NCI-H2196 (cell line): ENCODE results near the gene MTR.

Experiments
- DNase-seq: peaks from one replicate; lab custom pipeline; 2025; ENCODE audit not compliant: unreplicated experiment; lab: John Stamatoyannopoulos, UW

The MTR gene

DNA sequence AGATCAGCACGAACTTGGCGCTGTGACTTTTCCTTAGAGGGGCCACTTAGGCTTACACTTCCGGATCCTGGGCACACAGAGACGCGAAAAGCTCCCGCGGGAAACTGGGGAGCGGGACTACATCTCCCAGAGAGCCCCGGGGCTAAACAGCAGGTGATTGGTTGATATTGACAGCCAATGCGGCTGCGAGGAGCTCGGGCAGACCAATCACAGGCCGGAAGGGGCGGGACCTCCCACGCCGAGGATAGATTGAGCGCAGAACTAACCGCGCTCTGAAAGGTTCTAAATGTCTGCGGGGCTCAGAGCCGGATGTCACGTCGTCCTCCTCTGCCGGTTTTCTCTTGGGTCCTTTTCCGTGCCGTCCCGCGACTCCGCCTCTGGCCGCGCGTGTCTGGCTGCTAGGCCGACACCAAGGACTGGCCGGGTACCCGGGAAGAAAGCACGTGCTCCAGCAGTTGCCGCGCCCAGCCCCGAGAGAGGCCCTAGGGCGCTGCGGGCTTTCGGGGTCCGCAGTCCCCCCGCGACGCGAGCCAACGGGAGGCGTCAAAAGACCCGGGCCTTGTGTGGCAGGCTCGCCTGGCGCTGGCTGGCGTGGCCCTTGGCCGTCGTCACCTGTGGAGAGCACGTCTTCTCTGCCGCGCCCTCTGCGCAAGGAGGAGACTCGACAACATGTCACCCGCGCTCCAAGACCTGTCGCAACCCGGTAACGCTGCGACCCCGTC, at the start of gene MTR:
Gene MTR, plus strand, starts transcription at position 258 of the 722 bp plus-strand sequence. Its CDS starts 412 bp downstream, at position 670.
- DNase-seq, result peak; percentile 89

DNA sequence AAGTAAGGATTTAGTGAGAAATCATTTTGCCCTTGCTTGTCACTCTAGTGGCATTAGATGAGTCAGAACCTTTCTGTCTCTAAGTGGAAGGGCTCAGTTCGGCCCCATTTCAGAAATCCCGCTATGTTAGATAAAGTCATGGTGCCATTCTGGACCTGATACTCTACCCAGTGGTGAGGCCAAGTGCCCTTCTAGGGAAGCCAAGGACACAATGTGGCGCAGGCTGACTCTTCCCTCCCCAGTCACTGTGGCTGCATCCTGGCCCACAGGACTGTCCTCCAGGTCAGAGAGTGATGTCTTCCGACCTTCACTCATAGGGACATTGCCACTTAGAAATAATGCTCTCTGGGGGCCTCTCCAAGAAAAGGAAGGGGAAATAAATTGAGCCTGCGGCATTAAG, 48.3 kb upstream of the MTR start:
- DNase-seq, result no peak

DNA sequence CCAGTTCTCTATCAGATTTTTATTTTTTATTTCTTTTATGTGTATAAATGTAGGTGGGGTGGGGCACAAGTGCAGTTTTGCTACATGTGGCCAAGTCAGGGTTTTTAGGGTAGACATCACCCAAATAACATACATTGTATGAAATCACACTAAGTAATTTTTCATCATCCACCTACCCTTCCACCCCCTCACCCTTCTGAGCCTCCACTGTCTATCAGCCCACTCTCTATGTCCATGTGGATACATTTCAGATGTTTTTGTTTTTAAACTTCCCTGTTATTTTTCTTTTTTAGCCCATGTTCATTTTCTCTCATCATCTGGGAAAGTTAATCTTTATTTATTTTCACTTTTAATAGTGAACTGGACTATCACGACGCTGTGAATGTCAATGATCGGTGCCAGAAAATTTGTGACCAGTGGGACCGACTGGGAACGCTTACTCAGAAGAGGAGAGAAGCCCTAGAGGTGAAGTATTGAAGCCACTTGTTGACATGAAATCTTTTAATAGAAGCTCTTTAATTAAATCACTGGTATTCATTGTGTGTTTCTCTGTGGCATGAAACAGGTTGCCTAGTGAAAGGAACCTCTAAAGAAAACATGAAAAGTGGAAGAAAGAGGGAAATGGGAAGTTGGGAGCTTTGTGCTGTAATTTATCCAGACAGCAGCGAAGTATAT, 47.6 kb upstream of the MTR start:
- no peak for DNase-seq

DNA sequence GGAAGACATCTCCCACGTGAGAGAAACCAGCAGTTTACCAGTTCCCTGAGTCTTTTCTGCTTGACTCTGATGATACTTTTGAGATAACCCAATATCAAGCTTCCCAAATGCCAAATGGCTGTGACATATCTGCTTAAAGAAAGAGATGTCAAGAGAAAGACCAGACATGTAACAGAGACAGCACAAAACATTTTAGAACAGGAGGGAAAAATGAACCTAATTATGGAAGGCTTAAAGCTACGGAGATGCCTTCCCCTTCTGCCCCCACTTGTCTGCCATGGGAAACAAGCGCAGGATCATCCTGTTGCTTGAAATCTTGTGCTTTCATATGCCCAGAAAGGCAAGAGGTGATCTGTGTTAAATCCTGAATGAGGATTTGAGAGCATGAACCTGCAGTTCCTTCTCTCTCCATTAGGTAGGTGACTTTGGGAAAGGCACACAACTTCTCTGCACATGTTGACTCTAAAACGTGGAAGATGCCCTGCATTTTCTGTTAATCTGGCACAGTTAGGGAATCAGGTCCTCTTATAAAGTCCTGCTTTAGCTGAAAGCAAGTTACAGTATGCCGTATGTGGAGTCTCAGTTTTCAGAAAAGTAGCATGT, 46.7 kb upstream of the MTR start:
- DNase-seq, result no peak

DNA sequence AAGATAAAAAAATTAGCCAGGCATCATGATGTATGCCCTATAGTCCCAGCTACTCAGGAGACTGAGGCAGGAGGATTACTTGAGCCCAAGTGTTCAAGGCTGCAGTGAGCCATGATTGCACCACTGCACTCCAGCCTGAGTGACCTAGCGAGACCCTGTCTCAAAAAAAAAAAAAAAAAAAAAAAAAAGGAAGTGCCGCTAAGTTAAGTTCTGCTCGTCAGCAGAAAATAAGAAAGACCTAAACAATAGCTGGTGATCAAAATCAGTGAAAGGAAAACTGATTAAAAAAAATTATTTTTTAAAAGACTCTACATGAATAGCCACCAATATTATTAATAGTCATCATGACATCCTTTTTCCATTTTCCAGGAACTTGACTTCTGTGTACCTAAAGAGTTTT, 44.2 kb upstream of the MTR start:
- no peak for DNase-seq

DNA sequence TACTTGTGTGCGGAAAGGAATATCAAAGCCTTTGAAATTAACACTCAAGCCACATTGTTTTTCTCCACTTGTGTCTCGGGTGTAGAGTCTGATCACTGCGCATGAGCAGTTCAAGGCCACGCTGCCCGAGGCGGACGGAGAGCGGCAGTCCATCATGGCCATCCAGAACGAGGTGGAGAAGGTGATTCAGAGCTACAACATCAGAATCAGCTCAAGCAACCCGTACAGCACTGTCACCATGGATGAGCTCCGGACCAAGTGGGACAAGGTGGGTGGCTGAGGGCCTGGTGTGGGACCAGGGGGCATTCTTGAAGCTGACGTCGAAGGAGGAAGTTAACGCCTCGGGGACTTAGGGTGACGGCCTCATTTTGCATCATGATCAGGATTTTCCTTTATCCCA, 43.7 kb upstream of the MTR start:
- no peak for DNase-seq

DNA sequence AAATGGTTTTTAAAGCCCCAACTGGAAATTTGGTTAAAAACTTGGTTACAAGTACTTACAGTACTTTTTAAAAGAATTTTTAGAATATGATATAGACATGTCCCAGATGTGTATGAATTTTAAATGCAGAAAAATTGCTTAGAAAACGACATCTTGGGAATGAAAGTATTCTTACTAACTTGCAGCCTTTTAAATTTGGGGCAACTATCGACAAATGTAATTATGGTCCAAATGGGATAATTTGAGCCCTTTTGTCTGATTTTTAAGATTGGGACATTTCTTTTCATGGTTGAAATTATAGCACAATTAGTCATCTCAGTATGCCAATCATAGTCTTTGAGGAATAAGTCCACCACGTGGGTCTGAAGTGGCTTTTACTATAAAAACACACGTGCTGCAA, 43.2 kb upstream of the MTR start:
- DNase-seq, result no peak

DNA sequence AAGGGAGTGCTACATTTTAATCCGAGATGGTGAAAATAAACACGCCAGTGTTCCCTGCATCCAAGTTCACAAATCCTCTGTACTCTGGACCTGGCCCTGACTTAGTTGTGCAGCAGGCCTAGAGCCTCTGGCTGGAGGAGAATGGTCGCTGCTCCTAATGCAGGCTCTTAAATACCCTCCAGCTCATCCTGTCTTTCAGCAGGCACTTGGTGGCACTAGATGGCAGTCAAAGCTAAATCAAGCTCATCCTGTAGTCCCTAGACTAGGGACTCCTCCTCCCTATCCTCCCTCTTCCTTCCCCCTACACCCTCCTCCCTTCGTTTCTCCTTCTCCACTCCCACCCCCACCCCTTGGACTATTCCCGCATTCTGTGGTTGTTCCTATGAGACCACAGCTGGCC, 41.6 kb upstream of the MTR start:
- no peak for DNase-seq

DNA sequence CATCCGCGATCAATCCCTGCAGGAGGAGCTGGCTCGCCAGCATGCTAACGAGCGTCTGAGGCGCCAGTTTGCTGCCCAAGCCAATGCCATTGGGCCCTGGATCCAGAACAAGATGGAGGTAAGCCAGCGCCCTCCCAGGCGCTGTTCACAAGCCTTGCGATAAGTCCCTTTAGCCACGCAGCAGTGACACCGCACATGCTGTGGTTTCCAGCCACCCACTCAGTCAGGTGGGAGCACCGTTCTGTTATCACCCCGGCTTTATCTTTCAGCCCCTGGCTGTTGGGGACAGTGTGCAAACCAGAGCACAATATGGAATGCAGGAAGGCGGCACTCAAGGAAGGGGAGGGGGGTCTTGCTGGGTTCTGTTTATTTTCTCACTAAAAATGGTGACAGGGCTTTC, 41.1 kb upstream of the MTR start:
- DNase-seq, result no peak

DNA sequence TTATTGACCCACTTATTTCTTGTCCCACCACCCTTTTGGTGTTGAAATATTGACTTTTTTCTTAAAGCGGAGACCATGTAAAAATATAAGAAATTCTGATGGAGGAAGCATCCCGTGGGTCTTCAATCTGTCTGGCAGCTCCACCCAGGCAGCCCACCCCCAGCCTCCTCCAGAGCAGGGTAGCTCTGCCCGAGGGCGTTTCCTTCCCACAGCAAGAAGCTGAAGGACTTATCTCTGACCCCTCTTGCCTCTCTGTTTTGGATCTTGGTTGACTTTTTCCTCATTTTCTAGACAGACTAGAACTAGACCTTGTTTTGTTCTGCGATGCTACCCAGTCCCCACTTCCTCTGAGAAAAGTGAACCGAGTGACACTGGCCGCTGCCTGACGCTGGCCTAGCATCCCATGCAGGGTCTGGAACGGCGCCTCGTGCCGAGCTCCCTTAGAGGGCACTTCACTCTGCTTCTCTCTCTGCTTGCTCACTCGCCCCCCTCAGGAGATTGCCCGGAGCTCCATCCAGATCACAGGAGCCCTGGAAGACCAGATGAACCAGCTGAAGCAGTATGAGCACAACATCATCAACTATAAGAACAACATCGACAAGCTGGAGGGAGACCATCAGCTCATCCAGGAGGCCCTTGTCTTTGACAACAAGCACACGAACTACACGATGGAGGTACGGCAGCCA, 40.4 kb upstream of the MTR start:
- DNase-seq, result no peak

DNA sequence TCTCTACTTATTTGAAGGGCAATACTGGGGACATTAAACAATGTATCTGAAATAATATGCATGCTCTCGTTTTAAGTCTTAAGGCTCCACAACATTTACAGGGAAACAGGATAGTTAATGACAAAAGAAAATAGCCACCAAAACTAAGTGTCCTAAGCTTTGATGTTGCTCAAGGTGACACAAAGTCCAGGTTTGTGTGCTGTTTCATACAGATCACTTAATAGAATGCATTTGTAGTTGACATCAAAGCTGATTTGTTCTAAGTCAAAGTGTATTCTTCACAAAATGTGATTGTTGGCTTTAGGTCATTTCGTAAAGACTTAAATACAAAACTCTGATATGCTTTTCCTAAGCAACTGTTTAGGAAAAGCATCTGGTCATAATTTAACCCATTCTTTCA, 37.5 kb upstream of the MTR start:
- no peak for DNase-seq

DNA sequence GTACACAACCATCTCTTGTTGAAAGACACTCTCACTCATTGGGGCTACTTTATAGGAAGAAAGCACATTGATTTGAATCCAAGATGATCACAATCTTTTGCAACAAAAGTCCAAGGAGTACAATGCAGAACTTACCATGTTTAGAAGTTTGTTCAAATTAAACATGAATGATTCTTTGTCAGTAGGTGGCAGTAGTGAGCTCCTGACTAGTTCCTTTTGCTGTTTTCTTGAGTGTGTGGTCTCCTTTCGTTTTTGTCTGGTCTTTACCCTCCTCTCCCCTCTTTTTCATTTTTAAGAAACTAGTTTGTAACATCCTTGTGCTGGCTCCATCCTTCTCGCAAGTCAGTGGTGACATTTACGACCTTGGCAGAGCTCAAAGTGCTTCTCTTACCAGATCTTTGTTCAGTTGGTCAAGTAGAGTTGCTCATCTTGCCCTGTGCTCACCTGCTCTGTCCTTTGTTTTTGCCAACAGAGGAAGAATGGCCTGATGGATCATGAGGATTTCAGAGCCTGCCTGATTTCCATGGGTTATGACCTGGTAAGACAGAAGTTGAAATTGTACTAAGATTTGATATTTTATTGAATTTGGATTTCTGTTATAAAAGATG, 35.7 kb upstream of the MTR start:
- peak; percentile 10 for DNase-seq

DNA sequence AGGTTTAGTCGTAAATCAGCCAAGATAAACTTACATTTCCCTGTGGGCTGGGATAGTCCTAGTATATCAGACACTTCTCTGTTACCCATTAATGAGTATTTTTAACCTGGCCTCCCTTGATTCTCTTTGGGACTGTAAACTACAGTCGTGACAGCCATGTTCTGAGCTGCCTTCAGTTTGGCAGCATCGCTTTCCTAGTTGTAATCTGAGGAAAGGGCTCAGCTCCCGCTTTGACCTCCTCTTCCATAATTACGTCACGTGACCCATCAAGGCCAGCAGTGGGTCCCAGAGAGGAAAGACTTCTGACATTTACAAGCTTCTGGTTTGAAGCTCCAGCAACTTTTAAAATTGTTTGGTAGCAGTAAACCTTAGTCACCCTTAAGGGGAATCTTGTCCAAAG, 34.6 kb upstream of the MTR start:
- no peak for DNase-seq

DNA sequence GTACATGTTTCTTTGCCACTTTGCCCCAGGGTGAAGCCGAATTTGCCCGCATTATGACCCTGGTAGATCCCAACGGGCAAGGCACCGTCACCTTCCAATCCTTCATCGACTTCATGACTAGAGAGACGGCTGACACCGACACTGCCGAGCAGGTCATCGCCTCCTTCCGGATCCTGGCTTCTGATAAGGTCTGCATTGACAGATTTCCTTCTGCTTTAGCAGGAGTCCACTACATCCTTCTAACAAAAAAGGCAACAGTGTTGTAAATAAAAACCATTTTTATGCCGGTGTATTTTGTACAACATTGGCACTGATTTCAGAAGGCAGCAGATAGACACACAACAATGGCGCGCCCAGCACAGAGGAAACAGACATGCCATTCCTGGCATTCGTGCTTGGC, 34.1 kb upstream of the MTR start:
- DNase-seq, result no peak

DNA sequence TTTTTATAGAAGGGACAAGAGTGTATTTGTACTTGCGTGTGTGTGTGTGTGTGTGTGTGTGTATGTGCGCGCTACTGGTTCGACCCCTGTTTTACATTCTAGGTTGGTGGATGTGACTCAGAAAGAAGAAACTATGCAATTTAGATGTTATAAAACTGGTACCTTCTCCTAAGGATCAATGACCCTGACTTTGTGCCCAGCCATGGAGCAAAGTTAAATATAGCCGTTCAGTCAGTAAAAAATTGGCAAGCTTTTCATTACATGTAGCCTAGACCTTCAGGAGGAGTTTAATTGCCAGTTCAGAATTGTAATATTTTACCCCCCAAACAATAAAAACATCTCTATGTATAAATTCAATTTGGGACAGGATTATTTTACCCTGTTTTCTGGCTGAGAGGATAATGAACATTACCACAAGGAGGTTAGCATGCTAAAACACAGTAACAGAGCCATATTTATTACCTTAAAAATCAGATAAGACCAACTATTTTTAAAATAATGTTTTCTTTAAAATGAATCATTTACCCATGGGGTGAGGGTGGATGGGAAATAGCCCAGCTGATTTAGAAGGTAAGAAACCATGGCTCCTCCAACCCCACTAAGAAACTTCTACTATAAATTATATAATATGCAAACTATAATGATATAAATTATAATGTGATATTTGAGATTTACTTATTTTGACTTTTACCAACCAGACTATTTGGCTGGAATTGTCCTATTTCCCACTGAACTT, 33.5 kb upstream of the MTR start:
- no peak for DNase-seq

DNA sequence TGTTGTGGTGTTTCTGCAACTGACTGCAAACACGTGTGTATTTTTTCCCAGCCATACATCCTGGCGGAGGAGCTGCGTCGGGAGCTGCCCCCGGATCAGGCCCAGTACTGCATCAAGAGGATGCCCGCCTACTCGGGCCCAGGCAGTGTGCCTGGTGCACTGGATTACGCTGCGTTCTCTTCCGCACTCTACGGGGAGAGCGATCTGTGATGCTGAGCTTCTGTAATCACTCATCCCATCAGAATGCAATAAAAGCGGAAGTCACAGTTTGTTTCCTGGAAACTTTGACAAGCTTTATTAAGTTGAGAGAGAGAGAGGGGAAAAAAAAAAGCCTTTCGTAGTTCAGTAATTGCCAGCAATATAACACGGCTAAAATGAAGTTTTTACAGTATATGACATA, 32.7 kb upstream of the MTR start:
- DNase-seq, result no peak

DNA sequence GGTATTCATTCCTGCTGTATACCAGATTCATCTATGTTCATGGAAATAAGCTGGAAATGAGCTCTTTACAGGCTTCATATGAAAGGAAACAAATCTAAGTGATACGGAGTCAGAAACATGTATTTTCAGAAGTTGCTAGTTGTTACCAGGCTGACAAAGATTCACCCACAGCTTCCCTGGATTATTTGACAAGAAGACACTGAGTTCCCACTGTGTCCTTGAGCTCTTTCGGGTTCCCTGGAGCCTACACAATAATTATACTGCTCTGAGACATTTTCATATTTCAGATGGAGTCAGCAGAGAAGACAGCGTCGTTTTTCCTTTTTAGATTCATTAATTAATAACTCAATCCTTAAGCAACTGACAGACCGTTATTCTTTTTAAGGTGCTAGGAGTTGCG, 29.3 kb upstream of the MTR start:
- DNase-seq, result no peak

DNA sequence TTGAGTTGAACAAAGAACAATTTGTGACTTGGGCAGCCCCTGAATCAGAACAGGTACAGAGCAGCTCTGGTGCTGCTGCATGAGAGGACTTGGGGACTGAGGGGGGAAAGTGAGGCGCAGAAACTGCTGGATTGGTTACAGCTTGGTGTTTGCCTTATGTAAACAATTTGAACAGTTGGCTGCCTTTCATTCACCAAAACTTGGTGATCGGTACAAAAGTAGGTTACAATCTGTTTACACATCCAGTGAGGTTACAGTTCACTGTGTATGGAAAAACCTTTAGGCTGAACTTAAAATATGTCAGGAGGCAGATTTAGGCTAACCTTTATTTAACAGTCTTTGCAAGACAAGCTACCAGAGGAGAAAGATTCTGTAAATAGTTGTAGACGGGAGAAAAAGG, 28.6 kb upstream of the MTR start:
- DNase-seq, result no peak

DNA sequence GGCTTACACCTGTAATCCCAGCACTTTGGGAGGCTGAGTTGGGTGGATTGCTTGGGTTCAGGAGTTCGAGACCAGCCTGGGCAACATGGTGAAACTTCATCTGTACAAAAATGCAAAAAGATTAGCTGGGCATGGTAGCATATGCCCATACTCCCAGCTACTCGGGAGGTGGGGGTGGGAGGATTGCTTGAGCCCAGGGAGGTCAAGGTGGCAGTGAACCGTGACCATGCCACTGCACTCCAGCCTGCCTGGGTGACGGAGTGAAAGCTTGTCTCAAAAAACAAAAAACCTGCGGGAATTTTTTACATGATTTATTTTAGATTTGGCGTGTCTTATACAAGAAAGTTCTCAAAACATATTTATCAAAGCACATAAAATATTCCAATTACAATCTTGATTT, 27.8 kb upstream of the MTR start:
- DNase-seq, result no peak

DNA sequence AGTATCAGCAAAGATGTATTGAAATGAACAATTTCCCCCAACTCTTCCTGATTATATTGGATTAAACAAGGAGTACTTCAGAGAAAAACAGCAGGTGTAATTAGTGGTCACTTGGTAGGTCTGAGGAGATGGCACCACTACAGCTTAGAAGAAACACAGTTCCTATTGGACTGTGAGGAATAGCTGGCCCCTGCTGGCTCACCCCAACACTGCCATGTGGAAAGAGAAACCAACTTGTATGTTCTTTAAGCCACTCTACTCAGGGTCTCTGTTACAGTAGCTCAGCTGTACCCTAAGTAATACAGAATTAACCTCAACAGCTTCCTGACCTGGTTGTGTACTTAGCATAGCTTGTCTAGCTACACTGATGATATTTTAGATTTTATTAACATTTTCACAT, 26.5 kb upstream of the MTR start:
- DNase-seq, result no peak

DNA sequence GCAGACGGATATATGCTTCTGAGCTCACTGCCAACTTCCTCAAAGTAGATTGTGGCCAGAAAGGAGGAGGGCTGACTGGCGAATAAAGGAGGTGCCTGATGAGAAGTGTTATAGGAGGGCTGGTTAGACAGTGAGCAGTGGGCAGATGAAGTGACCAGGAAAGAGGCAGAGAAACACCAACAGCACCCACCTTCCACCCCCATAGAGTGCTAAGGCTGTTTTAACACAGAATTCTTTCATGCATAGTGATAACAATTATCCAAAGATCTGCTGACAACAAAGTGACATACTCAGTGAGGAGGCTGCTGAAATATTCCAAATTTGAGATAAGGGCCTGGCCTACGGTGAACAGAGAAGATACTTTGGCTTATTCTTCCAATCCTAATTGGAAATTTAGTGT, 21.2 kb upstream of the MTR start:
- DNase-seq, result no peak
